ENCODE results near the gene CTBP2.

DNA sequence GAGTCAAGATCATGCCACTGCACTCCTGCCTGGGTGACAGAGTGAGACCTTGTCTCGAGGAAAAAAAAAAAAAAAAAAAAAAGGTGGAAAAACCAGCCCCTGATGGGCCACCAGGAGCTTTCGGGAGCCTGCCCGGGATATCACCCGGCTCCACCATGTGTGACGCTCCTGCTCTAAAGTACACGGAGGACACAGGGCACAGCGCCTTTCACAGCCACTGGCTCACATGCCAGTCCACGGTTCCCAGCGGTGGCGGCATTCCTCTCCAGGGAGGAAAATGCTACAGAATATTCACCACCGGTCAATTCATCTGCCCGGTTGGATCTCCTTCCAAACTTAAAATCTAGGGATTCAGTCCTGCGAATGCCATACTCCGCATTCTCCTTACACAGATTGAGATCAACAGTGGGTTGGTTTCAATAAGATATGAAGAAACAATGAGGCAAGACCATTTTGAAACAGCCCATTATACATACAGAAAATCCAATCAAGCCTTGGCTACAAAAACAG lies 81.2 kb downstream of the CTBP2 start:
- TF ChIP-seq, protein P1, sequence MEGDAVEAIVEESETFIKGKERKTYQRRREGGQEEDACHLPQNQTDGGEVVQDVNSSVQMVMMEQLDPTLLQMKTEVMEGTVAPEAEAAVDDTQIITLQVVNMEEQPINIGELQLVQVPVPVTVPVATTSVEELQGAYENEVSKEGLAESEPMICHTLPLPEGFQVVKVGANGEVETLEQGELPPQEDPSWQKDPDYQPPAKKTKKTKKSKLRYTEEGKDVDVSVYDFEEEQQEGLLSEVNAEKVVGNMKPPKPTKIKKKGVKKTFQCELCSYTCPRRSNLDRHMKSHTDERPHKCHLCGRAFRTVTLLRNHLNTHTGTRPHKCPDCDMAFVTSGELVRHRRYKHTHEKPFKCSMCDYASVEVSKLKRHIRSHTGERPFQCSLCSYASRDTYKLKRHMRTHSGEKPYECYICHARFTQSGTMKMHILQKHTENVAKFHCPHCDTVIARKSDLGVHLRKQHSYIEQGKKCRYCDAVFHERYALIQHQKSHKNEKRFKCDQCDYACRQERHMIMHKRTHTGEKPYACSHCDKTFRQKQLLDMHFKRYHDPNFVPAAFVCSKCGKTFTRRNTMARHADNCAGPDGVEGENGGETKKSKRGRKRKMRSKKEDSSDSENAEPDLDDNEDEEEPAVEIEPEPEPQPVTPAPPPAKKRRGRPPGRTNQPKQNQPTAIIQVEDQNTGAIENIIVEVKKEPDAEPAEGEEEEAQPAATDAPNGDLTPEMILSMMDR (IDR thresholded peaks at IDR 0.05): no peak
- TF ChIP-seq EZH2phosphoT487 (IDR thresholded peaks at IDR 0.05) (no peak), EZH2 (IDR thresholded peaks at IDR 0.05) (no peak)

Data from neural progenitor cell (in vitro differentiated cells).